Measurements from ENCODE around the gene ESRRA.
A peak's percentile ranks its signal among the peaks of the same experiment; 100 is the strongest.

GRCh38 chr11:64268025-64268892, 37.1 kb upstream of the ESRRA start:
- TF ChIP-seq CTCF (IDR thresholded peaks at IDR 0.05) = peak in 2 of 6 experiments; percentile 18 to 26
- TF ChIP-seq POLR2A (IDR thresholded peaks at IDR 0.05) = peak in 1 of 2 donors; percentile 35

Data from Peyer's patch (tissue), 4 donors.